ENCODE results near the gene SLC1A2. TPM values are rescaled to one million over a fixed set of nuclear protein-coding genes. Genes with fewer than 3 reads are reported as not detected.

The SLC1A2 gene
- total RNA-seq, 4 donors from 2014 or later = 0.05 to 1.2 (median 0.54) TPM

DNA sequence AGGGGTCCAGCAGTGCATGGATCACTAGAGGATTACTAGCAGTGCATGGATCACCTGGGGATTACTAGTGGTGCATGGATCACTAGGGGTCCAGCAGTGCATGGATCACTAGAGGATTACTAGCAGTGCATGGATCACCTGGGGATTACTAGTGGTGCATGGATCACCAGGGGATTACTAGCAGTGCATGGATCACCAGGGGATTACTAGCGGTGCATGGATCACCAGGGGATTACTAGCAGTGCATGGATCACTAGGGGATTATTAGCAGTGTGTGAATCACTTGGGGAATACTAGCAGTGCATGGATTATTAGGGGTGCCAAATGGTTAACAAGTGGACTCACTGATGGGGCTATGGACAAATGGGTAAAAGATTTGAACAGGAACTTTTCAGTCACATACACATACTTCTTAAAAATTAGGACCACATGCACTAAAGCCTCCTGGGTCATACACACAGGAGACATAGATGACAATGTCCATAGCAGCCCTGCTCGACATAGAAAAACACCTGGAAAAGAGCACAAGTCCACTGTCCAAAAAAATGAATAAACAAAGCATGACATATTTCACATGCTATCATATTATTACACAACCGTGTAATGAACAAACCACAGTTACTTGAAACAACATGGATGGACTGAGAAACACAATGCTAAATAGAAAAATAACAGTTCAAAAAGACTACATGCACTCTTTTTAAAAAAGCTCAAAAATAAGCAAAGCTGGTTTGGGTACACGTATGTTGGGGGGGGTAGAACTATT lies 170.6 kb downstream of the SLC1A2 start:
- WGBS, 2 donors = 69 to 78% methylated on average over 4 of the region's 4 CpGs
- no peak overlapping the region for H3K27ac ChIP-seq

DNA sequence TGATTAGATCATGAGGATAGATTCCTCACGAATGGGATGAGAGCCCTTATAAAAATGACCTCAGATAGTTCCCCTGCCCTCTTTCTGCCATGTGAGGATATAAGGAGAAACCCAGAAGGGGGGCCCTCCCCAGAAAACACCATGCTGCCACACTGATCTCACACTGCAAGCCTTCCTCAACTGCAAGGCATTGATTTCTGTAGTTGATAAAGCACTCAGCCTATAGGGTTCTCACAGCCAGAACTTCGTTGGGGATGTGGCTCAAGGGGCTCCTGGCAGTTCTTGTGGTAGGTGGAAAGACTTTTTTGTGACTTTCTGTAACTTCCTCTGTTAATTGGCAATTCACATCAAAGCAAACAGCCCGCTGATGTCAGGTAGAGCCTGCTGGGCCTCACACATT lies 171.5 kb downstream of the SLC1A2 start:
- no peak for DNase-seq
- H3K27ac ChIP-seq = no peak overlapping the region
- no peak overlapping the region for H3K4me3 ChIP-seq (replicated peaks in 1 of 3)
- no peaks in the 10 kb centered on the region for H3K9me3 ChIP-seq
- intact Hi-C loops (cut with DNase I) = no loop called here
- no peaks in the 10 kb centered on the region for H3K36me3 ChIP-seq
- TF ChIP-seq POLR2A (IDR thresholded peaks at IDR 0.05) = no peak
- TF ChIP-seq, protein P1, sequence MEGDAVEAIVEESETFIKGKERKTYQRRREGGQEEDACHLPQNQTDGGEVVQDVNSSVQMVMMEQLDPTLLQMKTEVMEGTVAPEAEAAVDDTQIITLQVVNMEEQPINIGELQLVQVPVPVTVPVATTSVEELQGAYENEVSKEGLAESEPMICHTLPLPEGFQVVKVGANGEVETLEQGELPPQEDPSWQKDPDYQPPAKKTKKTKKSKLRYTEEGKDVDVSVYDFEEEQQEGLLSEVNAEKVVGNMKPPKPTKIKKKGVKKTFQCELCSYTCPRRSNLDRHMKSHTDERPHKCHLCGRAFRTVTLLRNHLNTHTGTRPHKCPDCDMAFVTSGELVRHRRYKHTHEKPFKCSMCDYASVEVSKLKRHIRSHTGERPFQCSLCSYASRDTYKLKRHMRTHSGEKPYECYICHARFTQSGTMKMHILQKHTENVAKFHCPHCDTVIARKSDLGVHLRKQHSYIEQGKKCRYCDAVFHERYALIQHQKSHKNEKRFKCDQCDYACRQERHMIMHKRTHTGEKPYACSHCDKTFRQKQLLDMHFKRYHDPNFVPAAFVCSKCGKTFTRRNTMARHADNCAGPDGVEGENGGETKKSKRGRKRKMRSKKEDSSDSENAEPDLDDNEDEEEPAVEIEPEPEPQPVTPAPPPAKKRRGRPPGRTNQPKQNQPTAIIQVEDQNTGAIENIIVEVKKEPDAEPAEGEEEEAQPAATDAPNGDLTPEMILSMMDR (IDR thresholded peaks at IDR 0.05) = no peak
- H3K27me3 ChIP-seq = no peaks in the 10 kb centered on the region
- WGBS, 2 donors = 93% methylated on average over 3 of the region's 3 CpGs
- peaks cover 0 to 3% of the 10 kb centered on the region in 2 donors for H3K4me1 ChIP-seq

More for the DNA sequence above, 170.6 kb downstream of the SLC1A2 start:
- H3K9me3 ChIP-seq = no peaks in the 10 kb centered on the region
- no peaks in the 10 kb centered on the region for H3K27me3 ChIP-seq
- intact Hi-C loops (cut with DNase I) = no loop called here
- no peak overlapping the region for H3K4me3 ChIP-seq (replicated peaks in 1 of 3)
- peaks cover 0 to 6% of the 10 kb centered on the region in 2 donors for H3K4me1 ChIP-seq
- TF ChIP-seq, protein P1 (IDR thresholded peaks at IDR 0.05) = no peak
- no peak for TF ChIP-seq POLR2A (IDR thresholded peaks at IDR 0.05)
- no peaks in the 10 kb centered on the region for H3K36me3 ChIP-seq
- no peak for DNase-seq

DNA sequence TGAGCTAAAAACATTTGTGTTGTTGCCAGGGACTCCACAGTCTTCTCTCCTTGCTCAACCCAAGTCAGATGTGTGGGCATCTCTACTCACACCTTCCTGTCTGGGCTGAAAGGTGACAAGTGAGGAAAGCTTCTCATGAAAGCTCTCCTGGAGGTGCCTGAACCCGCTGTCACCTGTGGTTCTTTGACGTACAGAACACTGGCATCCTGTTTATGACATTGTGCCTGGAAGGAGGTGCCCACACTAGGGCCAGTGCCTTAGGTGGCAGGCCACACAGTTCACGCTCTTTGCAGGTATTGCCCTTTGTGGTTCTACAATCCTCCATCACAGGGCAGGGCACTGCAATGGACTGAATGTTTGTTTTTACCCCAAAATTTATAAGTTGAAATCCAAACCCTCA lies 171.9 kb downstream of the SLC1A2 start:
- Histone ChIP-seq H3K36me3 (no peaks in the 10 kb centered on the region), H3K4me1 (no peaks in the 10 kb centered on the region), H3K9me3 (no peaks in the 10 kb centered on the region), H3K27ac (no peak overlapping the region), H3K4me3 (replicated peaks in 1 of 3) (no peak overlapping the region), H3K27me3 (no peaks in the 10 kb centered on the region)
- TF ChIP-seq POLR2A (IDR thresholded peaks at IDR 0.05) = no peak
- TF ChIP-seq, protein P1 (IDR thresholded peaks at IDR 0.05) = no peak
- intact Hi-C loops (cut with DNase I) = no loop called here
- DNase-seq = no peak
- 97 to 100% methylated on average over 3 of the region's 3 CpGs for WGBS, 2 donors

DNA sequence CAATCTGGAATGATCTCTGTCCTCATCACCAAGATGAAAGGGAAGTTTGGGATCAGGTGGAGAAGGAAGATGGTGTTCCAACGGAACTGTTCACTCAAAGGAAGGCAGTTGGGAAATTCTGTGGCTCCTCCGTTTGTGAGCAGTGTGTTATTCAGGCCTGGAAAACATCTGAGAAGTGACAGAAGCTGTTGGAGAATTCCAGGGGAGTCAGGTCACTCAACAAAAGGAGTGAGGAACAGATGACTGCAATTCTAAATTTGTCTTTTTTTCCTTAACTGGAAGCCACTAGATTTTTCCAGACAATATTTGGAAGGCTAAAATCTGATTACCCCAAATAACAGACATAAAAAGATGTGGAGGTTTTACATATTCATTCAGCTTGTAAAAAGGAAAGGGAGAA lies 172.6 kb downstream of the SLC1A2 start:
- intact Hi-C loops (cut with DNase I) = no loop called here
- TF ChIP-seq POLR2A (IDR thresholded peaks at IDR 0.05) = no peak
- TF ChIP-seq, protein P1 (IDR thresholded peaks at IDR 0.05) = no peak
- DNase-seq = no peak
- H3K9me3 ChIP-seq = no peaks in the 10 kb centered on the region
- H3K4me3 ChIP-seq (replicated peaks in 1 of 3) = no peak overlapping the region
- H3K4me1 ChIP-seq = no peaks in the 10 kb centered on the region
- no peaks in the 10 kb centered on the region for H3K36me3 ChIP-seq
- 63 to 71% methylated on average over 2 of the region's 2 CpGs for WGBS, 2 donors
- peak overlapping the region in 2 of 3 donors; percentile 13 to 37 for H3K27ac ChIP-seq
- H3K27me3 ChIP-seq = no peaks in the 10 kb centered on the region

DNA sequence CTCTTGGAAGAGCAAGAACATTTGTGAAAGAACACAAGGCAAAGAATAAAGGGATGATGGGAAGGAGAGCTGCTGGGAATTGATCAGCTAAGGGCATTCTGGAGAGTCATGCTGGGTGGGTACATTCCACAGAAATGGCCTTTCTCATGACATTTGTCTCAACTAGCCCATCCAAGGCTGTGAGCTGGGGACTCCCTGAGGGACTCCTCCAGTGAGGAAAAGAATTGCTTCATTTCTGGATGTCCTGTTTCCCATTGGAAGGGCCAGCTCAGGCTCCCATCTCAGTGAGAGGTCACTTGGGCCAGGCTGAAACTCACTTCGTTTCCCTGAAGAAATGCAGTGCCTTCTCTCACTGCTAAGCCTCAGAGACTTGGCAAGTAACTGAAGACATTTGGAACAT lies 173.6 kb downstream of the SLC1A2 start:
- Histone ChIP-seq H3K4me3 (replicated peaks in 1 of 3) (no peak overlapping the region), H3K27ac (no peak overlapping the region), H3K36me3 (no peaks in the 10 kb centered on the region), H3K27me3 (no peaks in the 10 kb centered on the region), H3K4me1 (no peaks in the 10 kb centered on the region), H3K9me3 (no peaks in the 10 kb centered on the region)
- 83 to 85% methylated on average over 1 of the region's 1 CpG for WGBS, 2 donors
- intact Hi-C loops (cut with DNase I) = no loop called here
- no peak for DNase-seq
- TF ChIP-seq, protein P1 (IDR thresholded peaks at IDR 0.05) = no peak
- TF ChIP-seq POLR2A (IDR thresholded peaks at IDR 0.05) = no peak

Measured in thyroid gland (tissue), 4 donors.